GM19455 (cell line): ENCODE results near the gene NPL.

Experiments
- ATAC-seq: cut with Tn5 transposase; IDR thresholded peaks from one replicate; pipeline ENCODE4 v1.9.1; 2021; ENCODE audit not compliant: unreplicated experiment

Gene NPL

DNA sequence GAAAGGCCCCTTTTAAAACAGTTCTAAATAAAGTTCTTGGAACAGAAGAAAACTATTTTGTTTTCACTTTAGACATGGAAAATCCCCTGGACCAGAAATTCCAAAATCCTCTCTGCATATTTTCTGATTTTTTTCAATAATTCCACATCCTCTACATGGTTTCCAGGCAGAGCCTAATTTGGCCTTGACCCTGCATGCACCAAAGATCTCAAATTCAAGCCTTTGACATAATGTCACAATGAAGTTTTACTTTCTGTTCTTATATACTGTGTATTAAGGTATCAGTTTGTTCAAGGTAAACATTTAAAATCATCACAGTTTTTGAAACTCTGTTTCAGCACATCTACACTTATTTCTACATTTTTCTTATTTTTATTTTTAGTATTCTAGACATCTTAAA, 12.2 kb upstream of the NPL start:
- ATAC-seq, result no peak

DNA sequence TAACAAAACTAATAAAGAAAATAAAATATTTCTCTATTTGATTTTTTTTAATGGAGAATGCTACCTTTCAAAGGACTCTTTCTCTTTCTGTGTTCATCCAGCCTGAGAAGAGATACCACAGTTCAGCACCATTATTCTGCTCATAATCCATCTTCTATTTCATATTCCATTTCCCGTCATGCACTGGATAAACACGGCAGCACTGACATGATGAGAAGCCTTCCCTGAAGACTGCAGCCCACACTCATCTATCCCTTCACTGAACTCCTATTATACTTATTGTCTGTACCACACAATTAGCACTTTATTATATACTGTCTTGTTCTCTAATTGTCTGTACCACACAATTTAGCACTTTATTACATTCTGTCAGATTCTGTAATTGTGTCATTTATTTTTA, 10.7 kb upstream of the NPL start:
- no peak for ATAC-seq

DNA sequence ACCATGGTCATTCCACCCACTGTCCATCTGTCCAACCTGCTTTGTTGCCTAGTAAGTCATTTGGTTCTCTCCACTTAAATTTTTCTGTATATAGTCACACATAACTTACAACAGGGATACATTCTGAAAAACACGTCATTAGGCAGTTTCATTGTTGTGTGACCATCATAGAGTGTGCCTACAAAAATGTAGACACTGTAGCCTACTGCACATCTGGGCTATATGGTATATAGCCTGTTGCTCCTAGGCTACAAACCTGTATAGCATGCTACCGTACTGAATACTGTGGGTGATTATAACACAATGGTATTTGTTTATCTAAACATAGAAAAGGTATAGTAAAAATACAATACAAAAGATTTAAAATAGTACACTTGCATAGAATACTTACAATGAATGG, 10.0 kb upstream of the NPL start:
- no peak for ATAC-seq

DNA sequence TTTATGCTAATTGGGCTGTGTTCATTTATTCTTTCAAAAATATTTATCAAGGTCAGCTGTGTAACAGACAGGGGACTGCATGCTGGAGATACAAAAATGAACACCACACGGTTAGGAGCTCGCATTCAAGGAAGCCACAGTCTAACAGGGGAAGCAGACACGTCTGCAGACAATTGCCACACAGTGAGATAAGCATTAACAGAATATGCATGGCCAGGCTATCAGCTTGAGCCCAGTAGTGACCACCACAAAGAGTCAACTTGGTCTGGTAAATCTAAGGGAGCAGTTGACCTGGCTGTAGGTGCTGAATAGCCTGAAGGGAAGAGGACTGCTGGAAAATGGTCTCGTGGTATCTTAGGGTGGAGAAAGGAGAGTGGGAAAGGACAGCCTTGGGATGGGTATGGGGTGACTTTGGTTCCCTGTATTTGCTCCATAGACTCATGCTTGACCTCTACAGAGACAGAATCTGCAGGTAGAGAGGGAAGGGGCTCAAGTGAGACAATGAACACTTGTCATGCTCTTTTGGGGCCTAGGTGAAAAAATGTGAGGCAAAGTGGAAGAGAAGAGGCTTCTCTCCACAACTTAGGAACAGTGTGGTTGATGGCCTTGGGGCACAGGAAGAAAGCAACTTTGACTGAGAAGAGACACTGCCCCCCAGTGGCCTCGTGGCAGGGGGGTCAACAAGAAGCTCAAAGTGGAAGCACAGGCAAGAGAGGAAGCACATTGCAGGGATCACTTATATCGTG, 7.6 kb upstream of the NPL start:
- peak; percentile 55 for ATAC-seq

DNA sequence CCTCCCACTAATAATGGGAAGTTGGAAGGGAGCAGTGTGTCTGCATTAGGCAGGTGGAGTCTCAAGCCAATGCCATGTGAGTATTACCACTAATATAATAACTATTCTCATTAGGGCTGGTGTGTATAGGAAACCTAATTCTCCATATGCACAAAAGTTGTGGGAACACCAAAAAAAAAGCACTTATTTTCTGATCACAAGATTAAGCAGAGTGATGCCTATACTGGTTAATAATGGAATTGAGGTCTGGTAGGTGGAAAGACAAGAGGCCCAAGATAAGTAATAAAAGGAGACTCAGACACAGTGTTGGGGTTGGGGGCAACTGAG, 7.0 kb upstream of the NPL start:
- ATAC-seq, result no peak

DNA sequence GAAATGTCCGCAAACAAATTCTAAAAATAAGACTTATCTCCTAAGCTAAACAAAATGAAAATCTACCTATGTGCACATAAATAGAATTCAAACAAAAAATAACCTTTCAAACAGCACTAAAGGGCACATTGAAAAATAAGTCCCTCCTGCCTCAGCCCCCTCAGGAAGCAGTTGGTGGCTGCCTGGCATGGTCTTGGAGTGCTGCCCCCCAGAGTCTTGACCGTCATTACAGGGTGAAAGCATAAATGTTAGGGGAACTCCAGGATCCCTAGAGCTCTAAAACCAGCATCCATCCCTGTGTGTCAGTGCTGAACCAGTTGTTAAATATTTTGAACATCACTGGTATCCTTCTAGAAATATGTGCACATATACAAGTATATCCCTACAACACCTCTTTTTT, 6.5 kb upstream of the NPL start:
- ATAC-seq, result no peak

DNA sequence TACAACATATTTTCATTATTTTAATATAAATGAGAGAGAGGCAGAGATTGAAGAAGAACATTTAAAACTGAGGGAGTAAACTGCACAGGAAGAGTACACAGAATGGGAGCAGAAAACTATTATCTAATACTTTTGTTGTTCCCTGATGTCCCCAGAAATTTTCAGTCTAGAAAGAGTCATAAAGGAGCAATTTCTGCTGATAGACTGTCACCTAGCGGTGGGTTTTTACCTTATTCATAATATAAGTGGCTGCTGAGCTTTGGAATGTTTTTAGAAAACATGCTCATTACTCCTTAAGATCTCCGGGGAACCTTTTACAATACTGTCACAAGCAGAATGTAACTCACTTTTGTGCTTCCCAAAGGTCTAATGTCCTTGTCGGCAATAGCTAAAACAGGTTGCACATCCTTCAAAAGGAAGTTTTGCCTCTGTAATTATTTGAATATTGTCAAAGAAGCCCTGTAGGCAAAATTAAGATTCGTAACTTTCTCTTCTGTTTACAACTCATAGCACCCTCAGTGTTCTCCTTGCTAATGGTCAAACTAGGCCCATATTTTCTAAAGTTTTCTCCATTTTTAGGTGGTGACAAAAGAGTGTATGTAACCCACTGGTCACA, 4.9 kb upstream of the NPL start:
- no peak for ATAC-seq

DNA sequence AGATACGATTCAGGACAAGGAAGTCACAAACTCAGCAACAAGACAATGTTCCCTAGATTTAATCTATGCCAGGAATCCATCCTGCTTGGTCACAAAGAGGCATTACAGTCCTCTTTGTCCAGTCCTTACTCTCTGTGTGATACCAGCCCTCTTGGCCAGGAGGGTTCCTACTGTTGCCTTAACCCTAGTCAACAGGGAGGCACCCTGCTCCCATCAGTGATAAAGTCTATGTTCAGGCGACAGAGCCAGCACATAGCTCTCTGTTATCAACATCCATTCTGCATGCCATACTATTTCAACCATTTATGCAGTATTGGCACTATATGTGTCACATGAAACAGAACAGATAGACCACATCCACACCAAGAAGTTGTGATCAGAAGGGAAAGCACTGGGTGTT, 4.4 kb upstream of the NPL start:
- ATAC-seq, result no peak

DNA sequence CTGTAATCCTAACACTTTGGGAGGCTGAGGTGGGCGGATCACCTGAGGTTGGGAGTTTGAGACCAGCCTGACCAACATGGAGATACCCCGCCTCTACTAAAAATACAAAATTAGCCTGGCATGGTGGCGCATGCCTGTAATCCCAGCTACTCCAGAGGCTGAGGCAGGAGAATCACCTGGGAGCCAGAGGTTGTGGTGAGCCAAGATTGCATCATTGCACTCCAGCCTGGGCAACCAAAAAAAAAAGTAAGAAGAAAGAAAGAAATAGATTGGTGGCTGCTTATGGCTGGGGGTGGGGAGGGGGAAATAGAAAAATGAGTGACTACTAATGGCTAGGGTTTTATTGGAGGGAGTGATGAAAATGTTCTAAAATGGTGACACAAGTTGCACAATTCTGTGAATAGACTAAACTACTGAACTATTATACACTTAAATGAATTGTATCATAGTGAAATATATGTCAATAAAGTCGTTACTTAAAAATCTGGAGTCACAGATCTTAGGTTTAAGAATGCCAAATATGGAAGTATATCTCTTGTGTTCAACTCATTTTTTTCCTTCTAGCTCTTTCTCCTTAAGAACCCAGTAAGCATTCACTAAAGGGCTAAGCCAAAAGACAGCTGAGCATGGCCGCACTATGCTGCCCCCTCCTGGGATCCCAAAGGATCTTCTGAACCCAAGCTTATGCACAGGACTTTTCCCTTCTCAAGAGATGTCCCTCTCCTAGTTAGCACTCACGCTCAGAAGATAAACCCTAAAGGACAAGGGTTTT, 3.2 kb upstream of the NPL start:
- ATAC-seq, result no peak

DNA sequence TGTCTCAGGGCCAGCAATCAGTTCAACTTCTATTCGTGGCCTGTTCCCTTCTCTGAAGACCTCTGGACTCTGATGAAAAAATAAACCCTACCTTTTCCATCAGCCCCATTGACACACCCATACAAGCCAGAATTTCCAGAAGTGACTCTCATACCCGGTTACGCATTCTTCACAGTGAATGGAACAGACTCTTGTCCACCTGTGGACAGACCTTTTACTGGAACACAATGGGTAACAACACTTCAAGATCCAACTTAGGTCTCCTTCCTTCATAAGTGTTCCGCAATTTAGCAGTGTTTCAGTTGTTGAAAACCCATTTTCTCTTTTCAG, 2.6 kb upstream of the NPL start:
- no peak for ATAC-seq

DNA sequence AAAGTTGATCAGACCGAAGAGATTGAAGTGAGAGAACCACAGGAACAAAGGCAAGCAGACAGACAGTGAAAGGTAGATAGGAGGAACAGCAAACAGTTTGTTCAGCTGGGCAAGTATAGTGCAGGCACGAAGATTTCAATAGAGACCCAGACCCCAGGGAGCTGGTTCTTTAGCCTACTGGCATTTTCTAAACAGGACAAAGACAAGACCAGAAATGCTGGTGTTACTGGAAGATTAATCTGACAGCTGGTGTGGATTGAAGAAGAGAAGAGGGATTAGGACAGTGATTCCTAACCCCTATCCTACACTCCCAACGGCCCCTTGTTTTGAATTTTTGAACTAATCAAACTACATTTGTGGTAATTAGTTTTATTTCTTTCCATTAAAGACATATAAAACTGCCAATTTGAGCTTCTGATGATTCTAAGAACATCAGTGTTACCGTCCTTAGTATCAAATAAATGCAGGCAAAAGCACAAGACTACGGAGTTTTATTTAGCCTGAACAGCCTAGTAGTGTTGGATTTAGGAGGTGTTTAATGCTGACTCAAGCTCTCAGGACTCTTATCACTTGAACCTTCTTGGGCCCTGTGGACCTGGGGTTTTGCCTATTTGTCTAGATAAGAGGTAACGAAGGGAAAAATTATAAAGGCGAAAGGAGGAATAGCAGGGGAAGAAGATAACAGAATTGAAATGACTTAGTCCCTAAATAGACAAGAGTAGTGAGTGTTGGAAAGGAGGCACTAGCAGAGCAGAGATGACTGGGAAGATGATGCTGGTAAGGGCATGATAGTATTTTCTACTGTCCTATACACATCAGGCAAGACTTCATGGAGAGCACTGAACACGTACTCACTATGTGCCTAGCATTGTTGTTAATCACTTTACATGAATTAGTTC, 2.0 kb downstream of the NPL start:
- ATAC-seq, result no peak

DNA sequence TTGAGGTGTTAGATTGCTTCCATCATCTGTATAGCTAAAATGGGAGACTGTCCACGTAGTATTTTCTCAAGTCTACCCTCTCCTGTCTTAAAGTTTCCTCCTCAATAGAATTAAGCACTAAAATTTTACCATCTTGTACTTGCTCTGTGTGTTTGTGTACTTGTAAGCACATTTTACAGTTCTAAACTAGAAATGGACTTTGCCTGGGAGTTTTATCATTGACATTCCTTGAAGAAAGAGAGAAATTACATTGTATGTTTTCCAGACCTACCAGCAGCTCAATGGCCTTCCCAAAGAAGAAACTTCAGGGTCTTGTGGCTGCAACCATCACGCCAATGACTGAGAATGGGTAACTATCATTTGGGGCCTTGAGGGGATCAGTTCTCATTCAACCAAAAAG, 4.5 kb downstream of the NPL start:
- ATAC-seq, result no peak

DNA sequence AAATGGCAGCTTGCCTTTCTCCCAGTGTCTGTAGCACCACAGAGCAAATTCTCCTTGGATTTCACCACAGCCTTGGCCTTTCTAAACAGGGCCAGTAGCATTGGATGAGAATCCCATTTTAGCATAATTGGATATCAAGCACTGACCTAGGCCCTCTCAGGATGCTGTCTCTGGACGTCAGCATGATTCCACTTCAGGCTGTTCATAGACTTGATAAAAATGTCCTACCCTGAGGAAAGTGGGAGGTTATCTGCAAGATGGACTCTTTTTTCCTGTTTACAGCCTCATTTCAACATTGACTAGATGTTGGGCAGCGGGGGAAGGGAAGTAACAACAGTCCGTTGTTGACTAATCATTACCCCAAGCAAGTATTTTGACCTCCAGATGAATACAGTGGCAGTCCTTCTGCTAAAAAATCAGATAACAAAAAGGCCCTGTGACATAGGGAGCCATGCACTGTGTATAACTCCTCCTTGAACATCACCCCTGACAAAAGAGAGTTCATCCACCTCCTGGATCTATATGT, 5.2 kb downstream of the NPL start:
- ATAC-seq, result no peak

DNA sequence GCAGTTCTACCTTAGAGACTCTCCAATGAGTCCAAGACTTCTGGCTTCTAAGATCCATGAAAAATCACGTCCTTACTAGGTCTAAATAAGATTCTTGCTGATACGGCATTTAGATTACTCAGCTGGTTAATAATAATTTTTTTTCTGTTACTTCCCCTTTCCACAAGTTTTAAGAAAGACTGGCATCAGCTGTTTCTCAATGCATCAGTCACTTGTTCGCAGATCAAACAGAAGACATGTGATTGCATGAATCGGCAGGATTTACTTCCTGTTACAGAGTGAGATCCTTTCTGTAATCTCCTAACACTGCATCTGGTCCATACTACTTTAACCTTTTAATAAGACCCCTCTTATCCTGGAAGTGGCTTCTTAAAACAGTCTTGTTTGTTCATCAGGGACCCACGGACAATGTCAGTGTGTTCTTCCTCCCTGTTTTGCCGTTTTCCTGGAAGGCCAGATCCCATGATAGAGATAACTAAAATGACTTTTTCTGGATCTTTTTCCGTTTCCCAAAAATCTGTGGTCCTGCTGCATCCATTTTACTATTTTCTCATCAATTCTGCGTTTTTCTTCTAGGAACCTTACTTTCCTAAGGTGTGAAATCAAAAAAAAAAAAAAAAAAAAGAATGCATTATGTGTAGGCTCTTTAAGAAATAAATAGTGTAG, 6.1 kb downstream of the NPL start:
- ATAC-seq, result no peak

DNA sequence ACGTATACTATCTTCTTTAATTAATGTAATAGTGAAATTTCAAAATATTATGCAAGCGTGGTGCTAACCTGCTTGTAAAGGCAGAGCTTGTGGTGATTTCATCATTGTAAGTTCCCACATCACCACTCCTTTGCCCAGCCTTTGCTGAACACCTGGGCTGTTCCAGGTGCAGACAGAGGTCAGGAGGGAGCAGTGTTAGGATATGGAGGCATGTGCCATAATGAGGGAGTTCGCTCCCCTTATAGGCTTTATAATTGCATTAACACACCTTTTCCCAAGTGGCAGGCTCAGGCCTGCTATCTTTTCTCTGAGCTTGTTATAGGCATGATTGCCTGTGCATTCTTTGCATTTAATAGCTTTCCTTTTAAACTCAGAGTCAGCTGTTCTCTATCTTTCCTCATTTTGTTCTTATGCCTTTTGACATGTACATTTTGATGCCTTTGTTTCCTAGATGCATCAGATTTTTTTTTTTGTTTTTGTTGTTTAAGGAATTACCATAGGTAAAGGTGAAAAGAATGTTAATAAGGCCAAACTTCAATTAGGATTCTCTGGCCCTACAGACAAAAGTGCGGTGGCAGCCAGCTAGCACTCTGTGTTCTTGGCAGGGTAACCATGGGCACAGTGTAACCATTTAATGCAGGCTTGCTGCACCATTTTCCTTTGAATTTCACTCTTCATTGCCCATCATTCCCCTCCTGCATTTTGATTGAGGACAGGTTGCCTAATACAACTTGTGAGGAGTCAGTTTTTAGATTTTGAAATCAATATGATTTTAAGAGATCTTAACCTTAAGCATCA, 12.6 kb downstream of the NPL start:
- ATAC-seq, result no peak

DNA sequence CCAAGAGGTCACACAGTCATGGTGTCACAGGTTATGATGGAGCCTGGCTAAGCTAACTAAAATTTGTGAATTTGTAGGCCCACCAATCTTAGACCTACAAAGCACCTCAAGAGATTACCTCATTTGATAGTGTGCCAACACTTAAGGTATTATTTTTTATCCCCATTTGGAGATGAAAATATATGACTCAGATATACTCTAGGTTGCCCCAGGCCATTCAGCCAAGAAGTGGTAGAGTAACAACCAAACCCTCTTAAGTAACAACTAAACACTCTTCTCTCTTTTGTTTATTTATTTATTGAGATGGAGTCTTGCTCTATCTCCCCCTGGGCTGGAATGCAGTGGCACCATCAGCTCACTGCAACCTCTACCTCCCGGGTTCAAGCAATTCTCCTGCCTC, 14.3 kb downstream of the NPL start:
- no peak for ATAC-seq

DNA sequence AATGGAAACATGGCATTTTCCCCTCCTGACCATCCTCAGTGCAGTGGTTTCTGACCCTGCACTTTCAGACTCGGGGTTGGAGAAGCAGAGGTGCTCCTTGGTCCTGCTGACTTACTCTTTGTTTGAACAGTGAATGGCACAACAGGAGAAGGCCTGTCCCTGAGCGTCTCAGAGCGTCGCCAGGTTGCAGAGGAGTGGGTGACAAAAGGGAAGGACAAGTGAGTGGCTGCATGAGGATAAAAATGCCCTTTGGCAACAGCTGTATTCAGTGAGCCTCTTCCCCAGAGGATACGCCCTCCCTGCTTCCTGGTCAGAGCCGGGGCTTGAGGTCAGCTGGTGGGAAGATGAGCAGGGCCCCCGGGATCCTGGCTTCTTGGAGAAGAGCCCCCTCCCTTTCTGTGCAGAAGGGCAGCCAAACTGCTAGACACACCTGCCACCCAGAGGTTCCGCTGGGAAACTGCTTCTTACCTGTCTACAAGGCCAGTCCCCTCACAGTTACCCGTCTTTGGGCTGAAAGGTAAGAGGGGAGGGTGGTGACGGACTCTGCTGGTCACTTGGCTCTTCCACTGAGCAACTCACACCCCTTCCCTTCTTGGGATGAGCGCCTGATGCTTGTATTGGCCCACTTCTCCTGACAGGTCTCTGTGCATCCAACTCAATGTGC, 16.6 kb downstream of the NPL start:
- ATAC-seq, result no peak

DNA sequence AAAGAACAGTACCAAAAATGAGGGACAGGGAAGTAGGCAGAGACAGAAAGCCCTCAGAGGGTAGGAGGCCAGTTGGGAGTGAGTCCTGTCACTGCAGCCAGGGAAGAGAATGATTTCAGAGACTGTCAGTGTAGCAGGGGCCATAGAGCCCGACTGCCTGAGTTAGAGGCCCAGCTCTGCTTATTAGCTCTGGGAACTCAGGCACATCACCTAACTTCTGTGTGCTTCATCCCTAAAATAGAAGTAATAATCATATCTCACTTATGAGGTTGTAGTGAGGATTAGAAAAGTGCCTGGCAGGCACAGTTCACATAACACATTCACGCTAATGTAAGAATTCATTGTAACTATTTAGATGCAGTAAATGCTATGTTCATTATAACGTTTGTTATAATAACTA, 18.3 kb downstream of the NPL start:
- no peak for ATAC-seq

DNA sequence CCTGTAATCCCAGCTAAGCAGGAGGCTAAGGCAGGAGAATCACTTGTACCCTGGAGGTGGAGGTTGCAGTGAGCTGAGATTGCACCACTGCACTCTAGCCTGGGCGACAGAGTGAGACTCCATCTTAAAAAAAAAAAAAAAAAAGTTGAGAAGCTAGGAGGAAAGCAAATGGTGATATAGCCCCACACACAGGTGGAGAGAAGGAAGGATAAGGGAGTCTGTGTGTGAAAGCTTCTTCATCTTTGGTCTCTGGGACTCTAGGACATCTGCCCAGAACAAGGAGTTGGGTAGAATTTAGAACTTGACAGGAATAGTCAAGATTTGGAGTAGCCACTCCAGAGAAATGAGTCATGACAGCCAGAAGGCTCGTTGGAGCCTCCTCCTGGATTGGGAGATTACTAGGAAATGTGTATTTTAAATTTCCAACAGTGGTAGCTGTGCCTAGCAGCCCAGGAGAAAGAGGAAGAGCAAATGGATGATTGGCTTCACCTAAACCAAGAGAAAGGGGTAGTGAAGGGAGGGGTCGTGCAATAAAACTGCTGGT, 19.9 kb downstream of the NPL start:
- no peak for ATAC-seq
